Measurements from ENCODE around the gene SDHA. TPM values are rescaled to one million over a fixed set of nuclear protein-coding genes. Genes with fewer than 3 reads are reported as not detected.
"Not testable (repeated sequence)": the region's sequence is repeated elsewhere in the genome, so short reads cannot be mapped to it uniquely, and the experiment has no call there.

SDHA gene
- total RNA-seq (2013; cell fraction: nucleolus; rRNA removed): 220 and 264 TPM in 2 replicates
- total RNA-seq (2014; rRNA removed) (76.7 and 79.9 TPM in 2 replicates), total RNA-seq (2014; rRNA removed; fragmentation: Illumina TruSeq; extraction: Trizol) (74.9 and 82.0 TPM in 2 replicates), total RNA-seq (2021) (124 and 128 TPM in 2 replicates), polyA plus RNA-seq (2011; rRNA removed) (80.6 and 141 TPM in 2 replicates), polyA plus RNA-seq (2014; fragmentation: Illumina TruSeq; extraction: Trizol) (48.0 and 79.2 TPM in 2 replicates), polyA plus RNA-seq (2014; fragmentation: Nextera tagmentation; extraction: Ambion mirVana) (100 to 1,000 TPM in 1 of 2 experiments, 10 to 100 TPM in 1; 63.3 to 122 TPM), polyA plus RNA-seq (2014; rRNA removed) (85.5 and 94.7 TPM in 2 replicates), polyA plus RNA-seq (2016; fragmentation: Nextera tagmentation; extraction: Ambion mirVana) (100 to 1,000 TPM; 193 to 205 TPM), polyA minus RNA-seq (2011; rRNA and poly(A)+ RNA removed) (192 and 223 TPM in 2 replicates), Bru-seq, nascent RNA (percentile 88 among the genes with signal in this experiment), BruChase-seq, experiment 1, labeled RNA remaining after a 6-hour chase (percentile 86 among the genes with signal in this experiment), BruChase-seq, experiment 2, labeled RNA remaining after a 2-hour chase (percentile 84 among the genes with signal in this experiment)
- polyA plus RNA-seq (2011; ENCODE audit: low read depth): 123 TPM
- 120 and 144 TPM in 2 replicates for polyA plus RNA-seq (2011; cell fraction: cytosol; rRNA removed)
- 211 and 246 TPM in 2 replicates for polyA plus RNA-seq (2011; cell fraction: nucleus; rRNA removed)
- polyA plus RNA-seq (2012): 122 and 133 TPM in 2 replicates
- polyA minus RNA-seq (2011; cell fraction: cytosol; rRNA and poly(A)+ RNA removed): 46.5 and 57.5 TPM in 2 replicates
- polyA minus RNA-seq (2011; cell fraction: nucleus; rRNA and poly(A)+ RNA removed): 129 and 210 TPM in 2 replicates
- long read RNA-seq, experiment 1, transcript SDHA-201 (15 exons, 2,390 nt): major isoform, 129 of 142 reads
- long read RNA-seq, experiment 1, partial matches to known transcripts: 6 of 142 reads
- long read RNA-seq, experiment 1, other reads (novel, unspliced or antisense): 5 of 142 reads
- long read RNA-seq, experiment 2, transcript SDHA-201 (15 exons, 2,390 nt): major isoform, 742 of 838 reads
- long read RNA-seq, experiment 2, transcript SDHA-204 (13 exons, 2,067 nt): minor isoform, 11 of 838 reads
- long read RNA-seq, experiment 2, partial matches to known transcripts: 38 of 838 reads
- long read RNA-seq, experiment 2, other reads (novel, unspliced or antisense): 42 of 838 reads

DNA sequence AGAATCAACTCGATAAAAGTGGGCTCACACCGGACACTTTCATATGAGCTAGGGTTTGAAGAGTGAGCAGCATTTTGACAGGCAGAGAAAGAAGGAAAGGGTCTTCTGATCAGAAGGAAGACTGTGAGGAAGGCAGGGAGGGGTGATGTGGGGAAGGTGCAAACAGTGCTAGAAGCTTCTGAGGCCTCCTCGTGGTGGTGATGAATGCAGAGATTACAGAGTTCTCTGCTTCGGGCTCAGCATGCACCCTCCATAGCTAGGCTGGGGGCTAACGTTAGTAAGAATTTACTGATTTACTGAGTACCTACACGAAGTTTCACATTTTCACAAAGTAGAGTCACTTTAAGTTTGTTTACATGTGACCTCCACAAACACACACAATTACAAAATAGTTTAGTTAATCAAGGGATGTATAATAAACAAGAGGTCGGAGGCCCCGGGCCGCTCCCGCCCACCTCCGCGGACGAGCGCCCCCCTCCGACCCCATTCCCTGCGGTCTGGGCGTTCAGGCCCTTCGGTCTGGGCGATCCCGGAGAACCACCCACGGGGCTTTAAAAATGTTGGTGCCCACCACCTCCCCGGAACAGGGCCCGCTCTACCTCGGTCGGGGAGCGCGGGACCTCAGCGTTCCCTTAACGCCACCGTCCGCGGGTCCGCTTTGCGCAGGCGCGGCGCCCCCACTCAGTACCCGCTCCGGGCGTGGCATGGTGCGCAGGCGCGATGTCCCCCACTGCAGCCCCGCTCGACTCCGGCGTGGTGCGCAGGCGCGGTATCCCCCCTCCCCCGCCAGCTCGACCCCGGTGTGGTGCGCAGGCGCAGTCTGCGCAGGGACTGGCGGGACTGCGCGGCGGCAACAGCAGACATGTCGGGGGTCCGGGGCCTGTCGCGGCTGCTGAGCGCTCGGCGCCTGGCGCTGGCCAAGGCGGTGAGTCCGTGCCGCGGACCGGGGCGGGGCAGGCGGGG is at the start of gene SDHA, which contains the start of gene CCDC127:
Gene SDHA (plus strand): TSS at position 827 of the 963 bp plus-strand sequence. CDS start 36 bp downstream, at position 863.
Gene CCDC127 (minus strand): TSS at position 660 of the 963 bp plus-strand sequence. CDS start 1,304 bp downstream, outside the sequence.
- H3K4me1 ChIP-seq (ENCODE audit: control insufficient read depth, insufficient read depth, low read length); H3K27me3 ChIP-seq (replicated peaks in 1 of 2; ENCODE audit: control insufficient read depth in 2 of 2, insufficient read depth in 2 of 2, low read length in 1 of 2); FAIRE-seq; H4K20me1 ChIP-seq (ENCODE audit: control insufficient read depth, insufficient read depth); in situ Hi-C loops (cut with MboI); H3K36me3 ChIP-seq (ENCODE audit: control insufficient read depth in 2 of 2, insufficient read depth in 2 of 2, low read length in 1 of 2); BruUV-seq (replicated peaks); H3K9me3 ChIP-seq (replicated peaks; ENCODE audit: control insufficient read depth, insufficient read depth, low read length): not testable (repeated sequence)
- ChIA-PET CTCF (interaction anchor here (2.8 kb wide), 1 partner anchor 30 kb away, joined by 13 read pairs; no protein-coding TSS in a partner anchor), POLR2A (interaction anchor here (0.8 to 3.4 kb wide), 3 partner anchors 18 to 53 kb away, joined by 3 to 21 read pairs (median 4); partner anchors contain the start of gene PDCD6), SMC1A (ENCODE audit: uncharacterized antibody, unreplicated experiment) (interaction anchor here (0.9 to 2.7 kb wide), 3 partner anchors 12 to 53 kb away, joined by 3 to 9 read pairs (median 5); partner anchors contain the start of gene PDCD6), RAD21 (ENCODE audit: unreplicated experiment) (interaction anchor here (2.4 kb wide), 1 partner anchor 151 kb away, joined by 7 read pairs; no protein-coding TSS in a partner anchor)
- ATAC-seq (peak; percentile 84), DNase-seq (ENCODE audit: low read depth, low spot score) (peak; percentile 86)
- peak within 1 kb of the TSS; percentile 86 for H3K9ac ChIP-seq (ENCODE audit: control insufficient read depth, insufficient read depth, low read length)
- intact Hi-C loops (cut with micrococcal nuclease; ENCODE audit: unreplicated experiment): loop anchor here (2.0 kb wide), 1 partner anchor 53 kb away; the partner anchor contains the start of gene PDCD6
- WGBS (ENCODE audit: insufficient coverage, insufficient replicate concordance, low lambda C conversion rate, missing lambda C conversion rate): 3% methylated on average over 69 of the region's 75 CpGs
- peak within 1 kb of the TSS; percentile 92 for H2AFZ ChIP-seq (ENCODE audit: control insufficient read depth, low read depth, low read length)
- peak within 1 kb of the TSS; percentile 66 for H3K4me2 ChIP-seq (ENCODE audit: control insufficient read depth, insufficient read depth)
- H3K79me2 ChIP-seq (ENCODE audit: control insufficient read depth, insufficient read depth, low read length): peaks cover 53% of the 10 kb centered on the region
- peak within 1 kb of the TSS; percentile 98 for H3K4me3 ChIP-seq
- peak within 1 kb of the TSS; percentile 69 for H3K27ac ChIP-seq (ENCODE audit: control insufficient read depth, insufficient read depth)
- TF ChIP-seq NR2C1 (IDR thresholded peaks at IDR 0.05): peak; percentile 47
- TF ChIP-seq KLF5 (IDR thresholded peaks at IDR 0.05; ENCODE audit: partially characterized antibody): peak; percentile 23
- TF ChIP-seq TAF1 (IDR thresholded peaks at IDR 0.05; ENCODE audit: borderline replicate concordance, low read depth, low read length): peak; percentile 59; the same call in 1 of the 2 replicates
- TF ChIP-seq YY1 (IDR thresholded peaks at IDR 0.05; ENCODE audit: low read depth, low read length): peak; percentile 41; the same call in 1 of the 2 replicates
- TF ChIP-seq CHD2 (IDR thresholded peaks at IDR 0.05; ENCODE audit: borderline replicate concordance, low read depth, low read length): peak; percentile 64
- peak; percentile 100 for TF ChIP-seq IKZF1 (conservative IDR thresholded peaks at IDR 0.05)
- peak; percentile 65; the same call in 1 of the 2 replicates for TF ChIP-seq ZNF207 (IDR thresholded peaks at IDR 0.05; ENCODE audit: borderline replicate concordance)
- 0 out of 2 replicates have a peak, but pooled peaks have one; percentile 5 for TF ChIP-seq RUNX3 (IDR thresholded peaks at IDR 0.05; ENCODE audit: low read length)
- TF ChIP-seq EGR1 (IDR thresholded peaks at IDR 0.05; ENCODE audit: borderline replicate concordance in 1 of 2, low read depth in 2 of 2, low read length in 2 of 2): peak in 1 of 2 experiments; percentile 61; a peak in 2 of 3 replicates
- TF ChIP-seq RB1 (IDR thresholded peaks at IDR 0.05; ENCODE audit: borderline replicate concordance): peak; percentile 62; the same call in 1 of the 2 replicates
- TF ChIP-seq NR2F1 (conservative IDR thresholded peaks at IDR 0.05): peak; percentile 34; the same call in 1 of the 2 replicates
- TF ChIP-seq, protein P1, sequence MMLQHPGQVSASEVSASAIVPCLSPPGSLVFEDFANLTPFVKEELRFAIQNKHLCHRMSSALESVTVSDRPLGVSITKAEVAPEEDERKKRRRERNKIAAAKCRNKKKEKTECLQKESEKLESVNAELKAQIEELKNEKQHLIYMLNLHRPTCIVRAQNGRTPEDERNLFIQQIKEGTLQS (IDR thresholded peaks at IDR 0.05; ENCODE audit: borderline replicate concordance, extremely low read depth, low read depth, low read length): peak; percentile 17; the same call in 1 of the 2 replicates
- TF ChIP-seq, protein P2, sequence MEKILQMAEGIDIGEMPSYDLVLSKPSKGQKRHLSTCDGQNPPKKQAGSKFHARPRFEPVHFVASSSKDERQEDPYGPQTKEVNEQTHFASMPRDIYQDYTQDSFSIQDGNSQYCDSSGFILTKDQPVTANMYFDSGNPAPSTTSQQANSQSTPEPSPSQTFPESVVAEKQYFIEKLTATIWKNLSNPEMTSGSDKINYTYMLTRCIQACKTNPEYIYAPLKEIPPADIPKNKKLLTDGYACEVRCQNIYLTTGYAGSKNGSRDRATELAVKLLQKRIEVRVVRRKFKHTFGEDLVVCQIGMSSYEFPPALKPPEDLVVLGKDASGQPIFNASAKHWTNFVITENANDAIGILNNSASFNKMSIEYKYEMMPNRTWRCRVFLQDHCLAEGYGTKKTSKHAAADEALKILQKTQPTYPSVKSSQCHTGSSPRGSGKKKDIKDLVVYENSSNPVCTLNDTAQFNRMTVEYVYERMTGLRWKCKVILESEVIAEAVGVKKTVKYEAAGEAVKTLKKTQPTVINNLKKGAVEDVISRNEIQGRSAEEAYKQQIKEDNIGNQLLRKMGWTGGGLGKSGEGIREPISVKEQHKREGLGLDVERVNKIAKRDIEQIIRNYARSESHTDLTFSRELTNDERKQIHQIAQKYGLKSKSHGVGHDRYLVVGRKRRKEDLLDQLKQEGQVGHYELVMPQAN (conservative IDR thresholded peaks at IDR 0.05): peak; percentile 9; the same call in 1 of the 2 replicates

Data from GM12878 (cell line).